Vagina (tissue), 2 donors: Measurements from ENCODE around the gene ANKRD61. TPM values are rescaled to one million over a fixed set of nuclear protein-coding genes. Genes with fewer than 3 reads are reported as not detected.
A peak's percentile ranks its signal among the peaks of the same experiment; 100 is the strongest.
"Not testable (repeated sequence)": the region's sequence is repeated elsewhere in the genome, so short reads cannot be mapped to it uniquely, and the experiment has no call there.

Source experiments
- DNase-seq, 2 donors: peaks; one replicate each; pipeline ENCODE4 v3.0.0-alpha.2; 2017; ENCODE audit errors: extremely low spot score in 2 of 2
- H3K27ac ChIP-seq: fragments of 200-600 bp; sonication (generic); one replicate; pipeline ENCODE4 v1.5.1; 2019
- H3K27me3 ChIP-seq: fragments of 200-600 bp; sonication (generic); one replicate; pipeline ENCODE4 v1.5.1; 2019
- H3K36me3 ChIP-seq, 2 donors: fragments of 200-600 bp; sonication (generic); one replicate each; pipeline ENCODE4 v1.5.1; 2017 to 2019
- H3K4me1 ChIP-seq: fragments of 200-600 bp; sonication (generic); one replicate; pipeline ENCODE4 v1.5.1; 2019
- H3K4me3 ChIP-seq, 2 donors: fragments of 200-600 bp; sonication (generic); 1 replicate in 1 of 2; 2 replicates in 1 of 2; pipeline ENCODE4 v1.5.1; 2016 to 2019
- H3K9me3 ChIP-seq: fragments of 200-600 bp; sonication (generic); one replicate; pipeline ENCODE4 v1.5.1; 2019
- POLR2A ChIP-seq, 2 donors: fragments of 450-650 bp; IDR thresholded peaks; one replicate each; pipeline ENCODE4 v1.6.1; 2017; ENCODE audit warnings: antibody characterized with exemption in 2 of 2, mild to moderate bottlenecking in 2 of 2, moderate library complexity in 2 of 2
- POLR2AphosphoS5 ChIP-seq, 2 donors: sonication (generic); formaldehyde crosslinking; IDR thresholded peaks; one replicate each; pipeline ENCODE4 v1.9.0; 2017; ENCODE audit warnings: antibody characterized with exemption in 2 of 2, mild to moderate bottlenecking in 2 of 2, low read depth in 1 of 2; ENCODE audit not compliant: insufficient read depth in 1 of 2
- intact Hi-C: fragments of 100-400 bp; cut with DNase I; formaldehyde crosslinking; loops from one replicate; pipeline ENCODE4 v1.15.1; 2023
- small RNA-seq: library from RNA; depleted of rRNA; stranded (forward); fragments of <200 nt; gene quantifications from one replicate; pipeline ENCODE3, GENCODE V24; 2016
- total RNA-seq: library from RNA; depleted of rRNA; stranded (reverse); fragments of >200 nt; gene quantifications from one replicate; pipeline ENCODE4 v1.2.3, GENCODE V29; 2016
- TF ChIP-seq, protein P1 (sequence below), 3 experiments: fragments of 450-650 bp in 2 of 3; fragments of 200-600 bp in 1 of 3; sonication (generic) in 1 of 3; IDR thresholded peaks; one replicate each; pipeline ENCODE4 v1.5.1; 2017 to 2019; ENCODE audit warnings: antibody characterized with exemption in 3 of 3, mild to moderate bottlenecking in 2 of 3, moderate library complexity in 2 of 3

ANKRD61 gene
- total RNA-seq, 1 donor from 2014 or later, result not detected

DNA sequence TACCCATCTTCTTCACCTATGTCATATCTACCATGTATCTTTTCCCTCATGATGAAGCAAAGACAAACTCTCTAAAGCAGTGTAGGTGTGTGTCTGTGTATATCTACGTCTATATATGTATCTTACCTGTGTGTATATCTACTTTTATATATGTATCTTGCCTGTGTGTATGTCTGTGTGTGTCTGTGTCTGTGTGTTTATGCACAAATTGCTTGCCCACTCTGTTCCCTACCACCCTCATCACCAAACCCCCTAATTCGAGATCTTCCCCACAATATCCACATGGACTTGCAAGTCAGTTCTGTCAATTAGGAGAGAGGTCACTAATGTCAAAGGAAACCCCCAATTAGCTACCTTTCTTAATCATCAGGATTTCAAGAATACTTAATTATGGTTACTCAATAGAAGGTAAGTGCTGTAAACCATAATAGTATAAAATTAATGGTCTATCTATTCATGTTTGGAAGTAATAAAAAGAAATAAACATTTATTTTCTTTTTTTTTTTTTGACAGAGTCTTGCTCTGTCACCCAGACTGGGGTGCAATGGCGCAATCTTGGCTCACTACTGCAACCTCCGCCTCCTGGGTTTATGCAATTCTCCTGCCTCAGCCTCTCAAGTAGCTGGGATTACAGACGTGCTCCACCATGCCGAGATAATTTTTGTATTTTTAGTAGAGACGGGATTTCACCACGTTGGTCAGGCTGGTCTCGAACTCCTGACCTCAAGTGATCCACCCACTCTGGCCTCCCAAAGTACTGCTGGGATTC, 43.6 kb downstream of the ANKRD61 start:
- DNase-seq, result no peak
- H3K4me3 ChIP-seq, result no peak overlapping the region
- H3K27ac ChIP-seq, result no peak overlapping the region
- intact Hi-C loops, result no loop called here
- no peak for TF ChIP-seq POLR2AphosphoS5 (IDR thresholded peaks at IDR 0.05; ENCODE audit: insufficient read depth in 1 of 2, low read depth in 1 of 2)
- TF ChIP-seq, protein P1, sequence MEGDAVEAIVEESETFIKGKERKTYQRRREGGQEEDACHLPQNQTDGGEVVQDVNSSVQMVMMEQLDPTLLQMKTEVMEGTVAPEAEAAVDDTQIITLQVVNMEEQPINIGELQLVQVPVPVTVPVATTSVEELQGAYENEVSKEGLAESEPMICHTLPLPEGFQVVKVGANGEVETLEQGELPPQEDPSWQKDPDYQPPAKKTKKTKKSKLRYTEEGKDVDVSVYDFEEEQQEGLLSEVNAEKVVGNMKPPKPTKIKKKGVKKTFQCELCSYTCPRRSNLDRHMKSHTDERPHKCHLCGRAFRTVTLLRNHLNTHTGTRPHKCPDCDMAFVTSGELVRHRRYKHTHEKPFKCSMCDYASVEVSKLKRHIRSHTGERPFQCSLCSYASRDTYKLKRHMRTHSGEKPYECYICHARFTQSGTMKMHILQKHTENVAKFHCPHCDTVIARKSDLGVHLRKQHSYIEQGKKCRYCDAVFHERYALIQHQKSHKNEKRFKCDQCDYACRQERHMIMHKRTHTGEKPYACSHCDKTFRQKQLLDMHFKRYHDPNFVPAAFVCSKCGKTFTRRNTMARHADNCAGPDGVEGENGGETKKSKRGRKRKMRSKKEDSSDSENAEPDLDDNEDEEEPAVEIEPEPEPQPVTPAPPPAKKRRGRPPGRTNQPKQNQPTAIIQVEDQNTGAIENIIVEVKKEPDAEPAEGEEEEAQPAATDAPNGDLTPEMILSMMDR (IDR thresholded peaks at IDR 0.05), result no peak
- no peaks in the 10 kb centered on the region for H3K36me3 ChIP-seq
- no peaks in the 10 kb centered on the region for H3K4me1 ChIP-seq
- no peaks in the 10 kb centered on the region for H3K27me3 ChIP-seq
- no peaks in the 10 kb centered on the region for H3K9me3 ChIP-seq

DNA sequence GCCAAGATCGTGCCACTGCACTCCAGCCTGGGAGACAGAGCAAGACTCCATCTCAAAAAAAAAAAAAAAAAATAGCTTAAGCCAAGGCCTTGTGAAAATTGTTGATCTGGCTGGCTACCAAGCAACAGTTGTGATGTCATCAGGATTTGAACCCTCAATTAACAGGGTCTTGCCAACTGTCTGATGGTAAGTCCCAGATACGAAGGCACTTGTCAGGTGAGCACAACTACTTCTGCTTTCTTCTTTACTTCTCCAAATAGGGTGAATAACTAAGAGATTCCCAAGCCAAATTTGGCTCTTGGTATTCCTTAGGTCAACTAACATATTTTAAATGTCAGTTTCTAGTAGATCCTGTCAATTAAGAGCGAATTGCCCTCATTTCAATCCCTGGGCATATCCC, 47.4 kb downstream of the ANKRD61 start:
- no peaks in the 10 kb centered on the region for H3K36me3 ChIP-seq
- no peak overlapping the region for H3K4me3 ChIP-seq
- no peaks in the 10 kb centered on the region for H3K9me3 ChIP-seq
- no peaks in the 10 kb centered on the region for H3K27me3 ChIP-seq
- no peaks in the 10 kb centered on the region for H3K4me1 ChIP-seq
- intact Hi-C loops, result no loop called here
- TF ChIP-seq POLR2AphosphoS5 (IDR thresholded peaks at IDR 0.05; ENCODE audit: insufficient read depth in 1 of 2, low read depth in 1 of 2) (no peak), POLR2A (IDR thresholded peaks at IDR 0.05) (no peak)
- TF ChIP-seq, protein P1 (IDR thresholded peaks at IDR 0.05), result no peak
- no peak for DNase-seq
- no peak overlapping the region for H3K27ac ChIP-seq

DNA sequence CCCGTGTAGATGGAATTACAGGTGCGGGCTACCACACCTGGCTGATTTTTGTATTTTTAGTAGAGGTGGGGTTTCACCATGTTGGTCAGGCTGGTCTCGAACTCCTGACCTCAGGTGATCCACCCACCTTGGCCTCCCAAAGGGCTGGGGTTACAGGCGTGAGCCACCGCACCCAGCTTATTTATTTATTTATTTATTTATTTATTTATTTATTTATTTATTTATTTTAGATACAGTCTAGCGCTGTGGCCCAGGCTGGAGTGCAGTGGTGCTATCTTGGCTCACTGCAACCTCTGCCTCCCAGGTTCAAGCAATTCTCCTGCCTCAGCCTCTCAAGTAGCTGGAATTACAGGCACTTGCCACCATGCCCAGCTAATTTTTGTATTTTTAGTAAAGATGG, 51.9 kb downstream of the ANKRD61 start:
- intact Hi-C loops, result not testable (repeated sequence)

More for the DNA sequence above, 51.9 kb downstream of the ANKRD61 start:
- not testable (repeated sequence) for H3K36me3 ChIP-seq, DNase-seq, H3K27ac ChIP-seq, H3K9me3 ChIP-seq, H3K4me1 ChIP-seq, H3K4me3 ChIP-seq, H3K27me3 ChIP-seq

Small RNA genes within 50 kb of the gene (small RNA-seq; reads per million reads assigned to genes)
- gene RF00019, result not detected
- not detected for gene RNU6-218P
- gene SNORA80D, result 1.0 reads per million, percentile 21 among the genes with 10 or more reads in this experiment

Other genes starting within 250 kb of the ANKRD61 start
- 27.7 TPM for gene RNF216, start 249.7 kb upstream of the ANKRD61 start, total RNA-seq
- not detected for gene OCM, start 150.6 kb upstream of the ANKRD61 start, total RNA-seq
- 39.3 TPM for gene CCZ1, start 132.6 kb upstream of the ANKRD61 start, total RNA-seq
- not detected for gene RSPH10B, start 60.7 kb upstream of the ANKRD61 start, total RNA-seq
- 15.2 TPM for gene PMS2, start 22.3 kb upstream of the ANKRD61 start, total RNA-seq
- gene AIMP2, start 22.1 kb upstream of the ANKRD61 start, total RNA-seq, result 38.1 TPM
- 67.3 TPM for gene EIF2AK1, start 27.8 kb downstream of the ANKRD61 start, total RNA-seq
- 12.3 TPM for gene USP42, start 73.6 kb downstream of the ANKRD61 start, total RNA-seq
- gene CYTH3, start 241.2 kb downstream of the ANKRD61 start, total RNA-seq, result 29.5 TPM